ENCODE measurements around the gene OSBPL1A.
"Not testable (repeated sequence)": the region's sequence is repeated elsewhere in the genome, so short reads cannot be mapped to it uniquely, and the experiment has no call there.

OSBPL1A gene

DNA sequence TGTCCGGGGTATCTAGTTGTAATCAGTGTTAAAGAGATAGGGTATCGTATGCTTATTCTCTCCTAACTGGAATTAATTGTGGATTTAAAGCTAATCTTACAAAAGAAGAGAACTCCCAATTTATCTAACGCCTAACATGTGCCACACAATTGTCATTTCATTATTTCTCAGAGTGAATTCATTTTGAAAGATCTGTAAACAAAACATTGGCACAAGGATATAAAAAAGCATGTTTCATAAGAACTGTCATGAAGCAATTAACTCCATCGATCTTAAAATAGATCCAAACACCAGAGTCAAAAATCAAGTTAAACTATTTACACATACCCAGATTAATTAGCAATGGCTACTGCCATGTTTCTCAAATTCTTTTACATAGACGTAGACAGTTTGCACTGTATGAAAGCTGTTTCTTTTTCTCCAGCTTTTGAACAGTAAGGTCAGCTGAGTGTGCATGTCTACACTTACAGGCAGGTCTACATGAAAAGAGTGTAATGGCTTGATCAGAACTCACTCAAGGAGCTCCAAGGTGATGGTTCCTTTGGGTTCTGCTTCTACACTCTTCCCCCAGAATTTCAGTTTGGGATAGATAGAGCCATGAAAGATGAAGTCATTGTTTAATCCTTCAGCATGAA is 220.0 kb downstream of the OSBPL1A start:
- H3K27me3 Mint-ChIP-seq: no peaks in the 10 kb centered on the region
- peak overlapping the region; percentile 96 for H3K27ac Mint-ChIP-seq
- no peaks in the 10 kb centered on the region for H3K9me3 Mint-ChIP-seq
- DNase-seq (no peak), ATAC-seq (replicated peaks) (no peak)
- H3K36me3 Mint-ChIP-seq: peaks cover 0 to 8% of the 10 kb centered on the region in 2 donors
- H3K4me3 Mint-ChIP-seq: peak overlapping the region; percentile 80 to 85
- peaks cover 22 to 24% of the 10 kb centered on the region in 2 donors for H3K4me1 Mint-ChIP-seq

DNA sequence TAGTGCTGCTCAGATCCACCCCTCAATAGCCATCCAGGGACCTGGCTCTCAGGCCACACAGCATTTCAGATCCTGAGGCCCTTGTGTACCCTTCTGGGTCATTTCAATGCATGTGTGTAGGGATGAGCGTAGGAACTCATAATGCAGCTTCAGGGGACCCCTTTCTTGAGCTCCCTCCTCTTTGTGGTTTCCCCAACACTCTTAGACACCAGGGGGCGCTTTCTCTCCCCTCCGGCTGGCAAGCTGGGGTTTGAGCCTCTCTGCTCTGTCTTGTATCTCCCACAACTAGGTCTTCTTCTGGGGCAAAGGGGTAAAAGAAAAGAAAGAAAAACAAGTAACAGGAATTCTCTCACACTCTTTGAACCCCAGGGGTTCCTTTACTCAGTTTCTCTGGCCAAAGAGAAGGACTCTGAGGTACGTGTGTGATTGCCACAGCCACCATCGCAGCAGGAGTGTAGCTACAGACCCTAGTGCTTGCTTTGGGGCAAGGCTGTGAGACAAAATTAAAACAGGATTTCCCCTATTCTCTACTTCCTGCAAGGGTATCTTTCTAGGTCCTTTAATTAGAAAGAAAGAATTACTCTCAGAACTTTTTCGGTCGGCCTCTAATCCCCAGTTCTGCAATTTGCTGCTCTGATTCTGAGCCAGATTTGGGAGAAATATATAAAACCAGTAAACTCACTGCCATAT is 220.8 kb downstream of the OSBPL1A start:
- peaks cover 0 to 8% of the 10 kb centered on the region in 2 donors for H3K36me3 Mint-ChIP-seq
- peak; percentile 95 to 96 for ATAC-seq (replicated peaks)
- H3K9me3 Mint-ChIP-seq: no peaks in the 10 kb centered on the region
- DNase-seq: peak; percentile 75
- peaks cover 22 to 23% of the 10 kb centered on the region in 2 donors for H3K4me1 Mint-ChIP-seq
- H3K27me3 Mint-ChIP-seq: no peaks in the 10 kb centered on the region
- peak overlapping the region; percentile 80 to 85 for H3K4me3 Mint-ChIP-seq
- peak overlapping the region; percentile 96 for H3K27ac Mint-ChIP-seq

DNA sequence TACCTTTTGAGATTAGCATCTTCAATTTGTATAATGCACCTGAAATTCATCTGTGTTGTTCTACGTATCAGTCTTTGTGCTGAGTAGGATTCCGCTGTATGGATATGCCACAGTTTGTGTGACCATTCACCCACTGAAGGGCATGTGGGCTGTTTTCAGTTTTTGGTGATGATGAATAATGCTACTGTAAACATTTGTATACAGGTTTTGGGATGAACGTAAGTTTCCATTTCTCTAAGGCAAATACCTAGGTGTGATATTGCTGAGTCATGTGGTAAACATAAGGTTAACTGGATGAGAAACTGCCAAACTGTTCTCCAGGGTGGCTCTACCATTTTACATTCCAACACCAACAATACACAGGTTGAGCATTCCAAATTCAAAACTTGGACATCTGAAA is 223.6 kb downstream of the OSBPL1A start:
- DNase-seq (no peak), ATAC-seq (replicated peaks) (no peak)
- no peaks in the 10 kb centered on the region for H3K9me3 Mint-ChIP-seq
- peaks cover 0 to 8% of the 10 kb centered on the region in 2 donors for H3K36me3 Mint-ChIP-seq
- no peak overlapping the region for H3K4me3 Mint-ChIP-seq
- no peak overlapping the region for H3K27ac Mint-ChIP-seq
- no peaks in the 10 kb centered on the region for H3K27me3 Mint-ChIP-seq
- peaks cover 19 to 20% of the 10 kb centered on the region in 2 donors for H3K4me1 Mint-ChIP-seq

DNA sequence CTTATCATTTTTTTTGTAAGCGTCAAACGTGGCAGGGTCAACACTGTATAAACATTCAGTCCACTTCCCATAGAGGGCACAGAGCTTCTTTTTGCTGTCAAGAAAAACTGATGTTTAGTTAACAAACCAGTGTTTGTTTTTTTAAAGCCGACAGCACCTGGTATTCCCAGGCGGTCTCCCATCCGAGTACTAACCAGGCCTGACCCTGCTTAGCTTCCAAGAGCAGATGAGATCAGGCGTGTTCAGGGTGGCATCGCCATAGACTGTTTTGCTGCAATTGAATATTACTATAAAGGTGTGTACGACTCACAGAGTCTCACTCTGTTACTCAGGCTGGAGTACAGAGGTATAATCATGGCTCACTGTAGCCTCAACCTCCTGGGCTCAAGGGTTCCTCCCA is 227.3 kb downstream of the OSBPL1A start:
- Mint-ChIP-seq H3K4me3 (no peak overlapping the region), H3K27ac (no peak overlapping the region), H3K9me3 (no peaks in the 10 kb centered on the region), H3K27me3 (no peaks in the 10 kb centered on the region), H3K36me3 (peaks cover 2 to 14% of the 10 kb centered on the region in 2 donors), H3K4me1 (peaks cover 0 to 3% of the 10 kb centered on the region in 2 donors)
- ATAC-seq (replicated peaks) (no peak), DNase-seq (no peak)

DNA sequence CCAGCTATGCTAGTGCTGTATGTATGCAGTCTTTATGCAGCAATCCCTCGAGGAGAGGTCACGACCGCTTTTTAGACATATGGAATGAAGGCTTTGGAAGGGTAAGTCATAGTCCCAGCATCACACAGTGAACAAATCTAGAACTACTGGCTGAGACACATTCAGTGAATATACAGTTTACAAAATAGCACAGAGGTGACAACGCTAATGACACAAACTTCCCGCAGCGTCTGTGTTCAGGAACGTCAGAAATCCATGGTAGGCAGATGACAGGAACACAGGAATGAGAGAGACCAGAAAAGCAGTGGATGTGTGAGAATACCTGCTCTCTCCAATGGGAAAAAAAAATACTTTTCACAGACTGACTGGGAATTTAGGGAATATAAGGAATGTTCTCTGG is 229.1 kb downstream of the OSBPL1A start:
- H3K9me3 Mint-ChIP-seq: no peaks in the 10 kb centered on the region
- no peak overlapping the region for H3K27ac Mint-ChIP-seq
- H3K4me1 Mint-ChIP-seq: no peaks in the 10 kb centered on the region
- H3K27me3 Mint-ChIP-seq: no peaks in the 10 kb centered on the region
- DNase-seq (no peak), ATAC-seq (replicated peaks) (no peak)
- peaks cover 7 to 22% of the 10 kb centered on the region in 2 donors for H3K36me3 Mint-ChIP-seq
- H3K4me3 Mint-ChIP-seq: no peak overlapping the region

DNA sequence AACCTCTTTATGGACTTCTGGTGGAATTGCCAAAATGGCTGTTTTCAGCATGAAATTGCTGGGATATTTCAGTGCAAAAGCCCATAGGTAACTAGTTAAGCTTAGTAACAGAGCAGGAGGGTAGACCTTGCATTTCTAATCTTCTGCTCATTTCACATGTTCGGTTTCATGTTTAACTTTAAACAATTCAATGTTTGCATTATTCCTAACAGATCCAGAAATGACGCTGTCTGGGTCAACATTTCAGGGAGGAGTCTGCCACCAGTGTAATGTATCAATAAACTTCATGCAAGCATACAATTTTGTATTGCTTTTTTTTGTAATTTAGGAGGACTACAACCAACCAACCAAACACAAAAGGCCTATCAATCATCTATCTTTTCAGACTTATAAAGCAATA is 236.3 kb downstream of the OSBPL1A start:
- no peaks in the 10 kb centered on the region for H3K27me3 Mint-ChIP-seq
- H3K36me3 Mint-ChIP-seq: peaks cover 9 to 31% of the 10 kb centered on the region in 2 donors
- no peak for ATAC-seq (replicated peaks)
- DNase-seq: no peak
- no peaks in the 10 kb centered on the region for H3K4me1 Mint-ChIP-seq
- H3K9me3 Mint-ChIP-seq: no peaks in the 10 kb centered on the region
- H3K4me3 Mint-ChIP-seq: no peak overlapping the region
- no peak overlapping the region for H3K27ac Mint-ChIP-seq

DNA sequence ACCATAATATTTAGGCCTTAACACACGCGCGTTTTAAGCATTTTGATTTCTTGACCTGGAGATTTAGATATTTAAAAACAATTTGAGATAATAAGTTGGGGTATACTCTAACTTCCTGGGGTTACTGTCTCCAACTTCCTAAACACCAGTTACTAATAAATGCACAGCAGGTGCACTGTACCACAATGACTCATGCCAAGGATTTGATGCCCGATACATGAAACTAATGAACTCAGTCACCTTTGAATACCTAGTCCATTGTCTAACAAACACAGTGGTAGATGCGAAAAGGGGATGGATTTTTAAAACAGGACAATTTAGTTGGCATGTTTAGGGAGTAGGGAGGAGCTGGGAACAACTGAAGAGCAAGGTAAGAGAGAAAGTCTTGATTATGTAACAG is 237.5 kb downstream of the OSBPL1A start:
- H3K4me1 Mint-ChIP-seq: no peaks in the 10 kb centered on the region

DNA sequence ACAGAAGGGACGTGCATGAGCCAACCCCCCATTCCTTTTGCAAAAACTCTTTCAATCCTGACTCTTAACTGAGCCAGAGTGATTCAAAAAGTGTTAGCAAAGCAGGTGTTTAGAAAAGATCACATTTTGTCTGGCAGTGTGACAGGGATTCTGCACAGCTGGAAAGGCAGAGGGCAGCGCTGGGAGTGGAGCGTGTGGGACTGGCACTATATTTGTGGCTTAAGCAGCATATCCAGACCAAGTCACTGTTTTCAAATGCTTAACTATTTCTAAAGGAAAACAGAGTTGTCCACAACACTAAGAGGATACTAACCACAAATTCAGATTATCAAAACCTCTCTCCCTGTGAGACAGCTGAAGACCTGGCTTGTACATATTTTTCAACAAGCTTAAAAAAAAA is 239.8 kb downstream of the OSBPL1A start:
- Mint-ChIP-seq H3K27me3 (no peaks in the 10 kb centered on the region), H3K27ac (no peak overlapping the region), H3K9me3 (no peaks in the 10 kb centered on the region), H3K4me1 (peaks cover 5 to 9% of the 10 kb centered on the region in 2 donors), H3K4me3 (no peak overlapping the region), H3K36me3 (peaks cover 7 to 21% of the 10 kb centered on the region in 2 donors)
- DNase-seq: no peak
- no peak for ATAC-seq (replicated peaks)

More for the DNA sequence above, 237.5 kb downstream of the OSBPL1A start:
- no peak overlapping the region for H3K27ac Mint-ChIP-seq
- H3K36me3 Mint-ChIP-seq: peaks cover 12 to 26% of the 10 kb centered on the region in 2 donors
- no peak for ATAC-seq (replicated peaks)
- no peaks in the 10 kb centered on the region for H3K27me3 Mint-ChIP-seq
- DNase-seq: no peak
- no peaks in the 10 kb centered on the region for H3K9me3 Mint-ChIP-seq
- no peak overlapping the region for H3K4me3 Mint-ChIP-seq

DNA sequence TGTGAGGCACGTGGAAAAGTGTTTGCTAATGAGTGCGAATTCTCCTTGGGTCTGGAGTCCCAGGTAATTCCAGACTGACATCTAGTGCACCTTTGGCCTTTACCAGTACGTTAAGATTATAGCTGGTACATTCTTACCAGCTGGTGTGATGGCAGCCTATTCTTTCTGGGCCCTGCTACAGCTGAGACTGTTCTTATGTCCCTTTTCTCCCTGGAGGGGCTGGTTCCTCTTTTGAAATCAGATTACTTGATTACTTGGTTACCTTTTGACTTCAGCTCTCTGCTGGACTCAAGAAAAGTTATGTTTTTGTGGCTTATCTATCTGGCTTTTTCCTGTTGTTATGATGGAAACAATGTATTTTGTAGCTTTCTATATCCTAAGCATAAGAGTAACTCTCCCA is 244.2 kb downstream of the OSBPL1A start:
- H3K4me3 Mint-ChIP-seq: no peak overlapping the region
- peaks cover 0 to 4% of the 10 kb centered on the region in 2 donors for H3K9me3 Mint-ChIP-seq
- DNase-seq (no peak), ATAC-seq (replicated peaks) (peak; percentile 75 to 77)
- H3K27me3 Mint-ChIP-seq: no peaks in the 10 kb centered on the region
- no peak overlapping the region for H3K27ac Mint-ChIP-seq
- peaks cover 5 to 10% of the 10 kb centered on the region in 2 donors for H3K4me1 Mint-ChIP-seq
- H3K36me3 Mint-ChIP-seq: peaks cover 14 to 20% of the 10 kb centered on the region in 2 donors

DNA sequence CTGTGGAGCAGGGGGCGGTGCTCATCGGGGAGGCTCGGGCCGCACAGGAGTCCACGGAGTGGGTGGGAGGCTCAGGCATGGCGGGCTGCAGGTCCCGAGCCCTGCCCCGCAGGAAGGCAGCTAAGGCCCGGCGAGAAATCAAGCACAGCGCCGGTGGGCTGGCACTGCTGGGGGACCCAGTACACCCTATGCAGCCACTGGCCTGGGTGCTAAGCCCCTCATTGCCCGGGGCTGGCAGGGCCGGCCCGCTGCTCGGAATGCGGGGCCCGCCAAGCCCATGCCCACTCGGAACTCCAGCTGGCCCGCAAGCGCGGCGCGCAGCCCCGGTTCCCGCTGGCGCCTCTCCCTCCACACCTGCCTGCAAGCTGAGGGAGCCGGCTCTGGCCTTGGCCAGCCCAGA is 248.0 kb downstream of the OSBPL1A start:
- Mint-ChIP-seq H3K36me3 (peaks cover 20 to 31% of the 10 kb centered on the region in 2 donors), H3K4me1 (peaks cover 5 to 10% of the 10 kb centered on the region in 2 donors), H3K27ac (peak overlapping the region; percentile 20)
- H3K4me3 Mint-ChIP-seq; H3K27me3 Mint-ChIP-seq; ATAC-seq (replicated peaks); H3K9me3 Mint-ChIP-seq; DNase-seq: not testable (repeated sequence)

DNA sequence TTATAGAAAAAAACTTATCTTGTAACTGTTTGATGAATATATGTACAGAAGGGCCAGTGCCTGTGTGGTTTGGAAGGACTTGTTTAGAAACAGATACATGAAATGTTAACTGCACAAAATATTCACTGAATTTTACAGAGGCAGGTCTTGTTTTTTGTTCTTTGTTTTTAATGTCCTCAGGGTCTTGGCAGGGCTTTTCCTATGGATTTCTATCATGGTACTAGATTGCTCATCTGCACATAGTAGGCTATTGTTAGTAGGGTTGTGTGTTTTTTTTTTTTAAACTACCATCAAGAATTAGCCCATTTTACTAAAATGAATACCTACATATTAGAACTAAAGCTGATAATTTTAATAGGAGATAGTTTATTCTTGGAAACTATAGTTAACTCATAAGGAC is 255.2 kb downstream of the OSBPL1A start:
- ATAC-seq (replicated peaks): no peak
- peaks cover 0 to 2% of the 10 kb centered on the region in 2 donors for H3K9me3 Mint-ChIP-seq
- H3K36me3 Mint-ChIP-seq: peaks cover 11 to 18% of the 10 kb centered on the region in 2 donors
- H3K27me3 Mint-ChIP-seq: no peaks in the 10 kb centered on the region
- no peak for DNase-seq
- peaks cover 8 to 14% of the 10 kb centered on the region in 2 donors for H3K4me1 Mint-ChIP-seq
- H3K27ac Mint-ChIP-seq: no peak overlapping the region
- no peak overlapping the region for H3K4me3 Mint-ChIP-seq

DNA sequence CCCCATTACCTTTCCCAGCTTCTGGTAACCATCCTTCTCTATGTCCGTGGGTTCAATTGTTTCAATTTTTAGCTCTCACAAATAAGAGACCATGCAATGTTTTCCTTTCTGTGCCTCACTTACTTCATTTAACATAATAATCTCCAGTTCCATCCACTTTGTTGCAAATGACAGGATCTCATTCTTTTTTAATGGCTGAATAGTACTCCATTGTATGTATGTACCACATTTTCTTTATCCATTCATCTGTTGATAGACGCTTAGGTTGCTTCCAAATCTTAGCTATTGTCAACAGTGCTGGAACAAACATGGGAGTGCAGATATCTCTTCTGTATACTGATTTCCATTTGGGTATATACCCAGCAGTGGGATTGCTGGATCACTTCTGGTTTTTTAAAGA is 256.9 kb downstream of the OSBPL1A start:
- peaks cover 0 to 2% of the 10 kb centered on the region in 2 donors for H3K9me3 Mint-ChIP-seq
- no peak overlapping the region for H3K4me3 Mint-ChIP-seq
- DNase-seq (no peak), ATAC-seq (replicated peaks) (no peak)
- peaks cover 14 to 21% of the 10 kb centered on the region in 2 donors for H3K36me3 Mint-ChIP-seq
- peaks cover 12 to 14% of the 10 kb centered on the region in 2 donors for H3K4me1 Mint-ChIP-seq
- H3K27ac Mint-ChIP-seq: no peak overlapping the region
- no peaks in the 10 kb centered on the region for H3K27me3 Mint-ChIP-seq

DNA sequence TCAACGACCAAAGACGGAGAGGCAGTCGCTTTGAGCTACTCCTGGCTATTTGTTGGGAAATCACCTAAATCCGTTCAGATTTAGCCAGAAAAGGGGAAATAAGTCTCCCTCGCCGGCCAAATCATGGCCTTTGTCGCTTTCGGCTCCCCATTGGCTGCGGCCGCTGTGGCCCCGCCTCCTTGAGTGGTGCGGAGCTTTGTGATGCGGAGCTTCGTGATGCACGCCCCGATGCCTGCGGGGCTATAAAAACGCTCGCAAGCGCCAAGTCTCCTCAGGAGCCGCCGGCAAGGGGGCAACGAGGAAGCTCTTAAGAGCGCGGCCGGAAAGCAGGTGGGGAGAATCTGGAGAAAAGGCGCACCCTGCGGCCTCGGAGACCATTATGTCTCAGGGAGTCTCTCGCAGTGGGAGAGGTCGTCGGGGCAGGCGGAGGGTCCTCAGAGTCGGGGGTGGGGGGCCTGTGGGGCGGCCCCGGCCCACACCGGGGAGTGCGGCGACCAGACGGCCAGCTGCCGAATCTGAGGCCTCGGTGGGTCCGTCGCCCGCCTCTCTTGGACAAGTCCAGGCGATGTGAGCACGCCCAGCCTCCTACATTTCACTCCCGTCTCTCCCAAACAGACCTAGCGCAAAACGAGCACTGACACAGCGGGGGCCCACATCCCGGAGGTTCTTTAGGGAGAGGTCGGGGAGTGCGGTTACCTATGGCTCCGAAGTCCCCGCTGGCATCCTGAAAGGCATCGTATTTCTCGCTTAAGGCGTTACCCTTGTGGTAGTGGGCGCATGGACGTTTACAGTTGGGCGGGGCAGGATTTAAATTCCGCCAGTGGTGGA is 258.6 kb downstream of the OSBPL1A start, which contains the start of gene CABYR:
CABYR (plus strand) TSS at position 274 of the 828 bp plus-strand sequence. CDS start 4,053 bp downstream, outside the sequence.
- Mint-ChIP-seq H3K27me3 (no peaks in the 10 kb centered on the region), H3K4me1 (peaks cover 12 to 14% of the 10 kb centered on the region in 2 donors), H3K4me3 (peak within 1 kb of the TSS; percentile 93 to 97), H3K36me3 (peaks cover 12 to 18% of the 10 kb centered on the region in 2 donors), H3K27ac (peak within 1 kb of the TSS; percentile 99), H3K9me3 (peaks cover 0 to 2% of the 10 kb centered on the region in 2 donors)
- ATAC-seq (replicated peaks) (peak; percentile 97 to 98), DNase-seq (peak; percentile 89)

DNA sequence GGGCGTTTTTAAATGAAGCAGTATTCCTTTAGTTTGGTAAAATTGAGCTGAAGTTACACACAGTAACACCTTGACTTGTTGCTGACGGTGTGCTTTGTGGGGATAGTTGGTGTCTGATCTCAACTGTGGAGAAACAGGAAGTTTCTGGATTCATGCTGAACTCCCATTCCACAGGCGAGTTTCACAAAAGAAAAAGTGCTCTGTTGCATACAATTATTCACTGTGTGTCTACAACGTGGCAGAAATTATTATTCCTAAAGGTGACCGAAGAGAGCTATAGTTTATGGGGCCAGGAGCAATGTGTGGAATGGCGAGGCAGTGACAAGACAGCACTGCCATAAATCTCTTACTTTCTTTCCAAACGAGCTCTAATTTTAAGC is 259.2 kb downstream of the OSBPL1A start:
- Mint-ChIP-seq H3K4me1 (peaks cover 12 to 14% of the 10 kb centered on the region in 2 donors), H3K27me3 (no peaks in the 10 kb centered on the region), H3K9me3 (peaks cover 0 to 2% of the 10 kb centered on the region in 2 donors), H3K36me3 (peaks cover 10 to 19% of the 10 kb centered on the region in 2 donors), H3K27ac (peak overlapping the region; percentile 99), H3K4me3 (peak overlapping the region; percentile 93 to 97)
- ATAC-seq (replicated peaks) (peak; percentile 2), DNase-seq (no peak)

Measured in stimulated activated naive B cell treated with anti-CD40 and anti-IgM and Interleukin-4, amounts not matched to agents 10 μg/mL and 1 μg/mL and 100 μg/mL, for 72 hours (primary cell).